Osteocyte (in vitro differentiated cells): Measurements from ENCODE around the gene HSD17B12. TPM values are rescaled to one million over a fixed set of nuclear protein-coding genes. Genes with fewer than 3 reads are reported as not detected.

Experiments used
- DNase-seq: peaks from one replicate; pipeline ENCODE4 v3.0.0; 2021; ENCODE audit warnings: mixed read lengths; ENCODE audit not compliant: unreplicated experiment; ENCODE audit errors: extremely low spot score
- H3K27ac Mint-ChIP-seq: one replicate; pipeline ENCODE4 v1.8.0; 2021; ENCODE audit warnings: mild to moderate bottlenecking, mixed read lengths; ENCODE audit not compliant: unreplicated experiment
- H3K27me3 Mint-ChIP-seq: one replicate; pipeline ENCODE4 v1.8.0; 2021; ENCODE audit warnings: mixed read lengths; ENCODE audit not compliant: unreplicated experiment
- H3K36me3 Mint-ChIP-seq: one replicate; pipeline ENCODE4 v1.8.0; 2021; ENCODE audit warnings: mixed read lengths; ENCODE audit not compliant: unreplicated experiment
- H3K4me1 Mint-ChIP-seq: one replicate; pipeline ENCODE4 v1.8.0; 2021; ENCODE audit warnings: mixed read lengths; ENCODE audit not compliant: unreplicated experiment
- H3K4me3 Mint-ChIP-seq: one replicate; pipeline ENCODE4 v1.8.0; 2021; ENCODE audit warnings: mild to moderate bottlenecking, moderate library complexity, mixed read lengths; ENCODE audit not compliant: unreplicated experiment
- H3K9me3 Mint-ChIP-seq: one replicate; pipeline ENCODE4 v1.8.0; 2021; ENCODE audit warnings: mixed read lengths; ENCODE audit not compliant: unreplicated experiment
- CTCF ChIP-seq: fragments of 200-600 bp; sonication (generic); IDR thresholded peaks from 2 replicates; pipeline ENCODE4 v1.5.0; 2021; ENCODE audit warnings: antibody characterized with exemption, mild to moderate bottlenecking, moderate library complexity
- total RNA-seq: library from RNA; stranded (reverse); gene quantifications from 2 replicates; pipeline ENCODE4 v1.2.1, GENCODE V29; 2021

Gene HSD17B12
- total RNA-seq, 1 donor from 2014 or later, result 81.6 TPM

- no peak for DNase-seq
- no peak overlapping the region for H3K27ac Mint-ChIP-seq
- no peak for TF ChIP-seq CTCF
These were observed 225.3 kb downstream of the HSD17B12 start for GRCh38 chr11:43905813-43906241.

More at GRCh38 chr11:43905813-43906241, 225.3 kb downstream of the HSD17B12 start:
- H3K4me3 Mint-ChIP-seq, result no peak overlapping the region
- no peaks in the 10 kb centered on the region for H3K9me3 Mint-ChIP-seq
- no peaks in the 10 kb centered on the region for H3K4me1 Mint-ChIP-seq
- no peaks in the 10 kb centered on the region for H3K27me3 Mint-ChIP-seq
- peaks cover 53% of the 10 kb centered on the region for H3K36me3 Mint-ChIP-seq

Other genes starting within 250 kb of the HSD17B12 start
- gene ALKBH3, start 200.1 kb downstream of the HSD17B12 start, total RNA-seq, result 32.4 and 39.6 TPM in 2 replicates